CD14-positive monocyte (primary cell): ENCODE data around the gene FIGLA. TPM values are rescaled to one million over a fixed set of nuclear protein-coding genes. Genes with fewer than 3 reads are reported as not detected.

ENCODE experiments used
- DNase-seq, 3 donors: peaks; one replicate each; pipeline ENCODE4 v3.0.0-alpha.2; 2011 to 2022
- H2AFZ ChIP-seq: 2 replicates; pipeline ENCODE4 v1.6.0; 2012; ENCODE audit warnings: mild to moderate bottlenecking, low read depth, low read length, inconsistent platforms; ENCODE audit not compliant: insufficient read depth, poor library complexity, severe bottlenecking
- H3K27ac ChIP-seq, 2 donors: 1 replicate in 1 of 2; 2 replicates in 1 of 2; pipeline ENCODE4 v1.5.1; 2012 to 2013; ENCODE audit warnings: low read length in 2 of 2, control low read depth in 1 of 2, inconsistent platforms in 1 of 2, low read depth in 1 of 2, mild to moderate bottlenecking in 1 of 2
- H3K27me3 ChIP-seq, 2 donors: one replicate each; pipeline versions ENCODE4 v1.6.0 to v1.6.1; 2011 to 2013; ENCODE audit warnings: low read length in 2 of 2; ENCODE audit not compliant: control insufficient read depth in 2 of 2, insufficient read depth in 2 of 2
- H3K36me3 ChIP-seq, 2 donors: replicated peaks in 1 of 2; 1 replicate in 1 of 2; 2 replicates in 1 of 2; pipeline versions ENCODE4 v1.5.1 to v1.6.1; 2012 to 2013; ENCODE audit warnings: low read length in 2 of 2, control low read depth in 1 of 2, inconsistent platforms in 1 of 2, mild to moderate bottlenecking in 1 of 2; ENCODE audit not compliant: insufficient read depth in 2 of 2, control insufficient read depth in 1 of 2
- H3K4me1 ChIP-seq, 2 donors: 1 replicate in 1 of 2; 2 replicates in 1 of 2; pipeline versions ENCODE4 v1.5.1 to v1.6.1; 2012 to 2013; ENCODE audit warnings: low read length in 2 of 2, control low read depth in 1 of 2, inconsistent platforms in 1 of 2, mild to moderate bottlenecking in 1 of 2, moderate library complexity in 1 of 2; ENCODE audit not compliant: insufficient read depth in 2 of 2, control insufficient read depth in 1 of 2
- H3K4me2 ChIP-seq: replicated peaks from 2 replicates; pipeline ENCODE3; 2012; ENCODE audit warnings: low read length, moderate library complexity, mild to moderate bottlenecking; ENCODE audit not compliant: poor library complexity, severe bottlenecking; ENCODE audit errors: extremely low read depth
- H3K4me3 ChIP-seq, 3 experiments: fragments of 200-600 bp in 1 of 3; sonication (generic) in 1 of 3; replicated peaks in 1 of 3; 1 replicate in 2 of 3; 2 replicates in 1 of 3; pipeline ENCODE4 v1.5.1; 2011 to 2013; ENCODE audit warnings: low read length in 3 of 3, mild to moderate bottlenecking in 3 of 3, control low read depth in 2 of 3, low read depth in 2 of 3, inconsistent platforms in 1 of 3, moderate library complexity in 1 of 3
- H3K79me2 ChIP-seq: 2 replicates; pipeline ENCODE4 v1.6.0; 2012; ENCODE audit warnings: mild to moderate bottlenecking, control low read depth, inconsistent platforms, low read length, moderate library complexity; ENCODE audit not compliant: insufficient read depth
- H3K9ac ChIP-seq: 2 replicates; pipeline ENCODE4 v1.6.0; 2017; ENCODE audit warnings: low read length, mild to moderate bottlenecking; ENCODE audit not compliant: insufficient read depth, poor library complexity, severe bottlenecking
- H3K9me3 ChIP-seq, 2 donors: replicated peaks in 1 of 2; 1 replicate in 1 of 2; 2 replicates in 1 of 2; pipeline versions ENCODE4 v1.5.1 to v1.6.1; 2012 to 2013; ENCODE audit warnings: low read length in 2 of 2, control low read depth in 1 of 2; ENCODE audit not compliant: control insufficient read depth in 1 of 2, insufficient read depth in 1 of 2
- H4K20me1 ChIP-seq: 2 replicates; pipeline ENCODE4 v1.6.0; 2012; ENCODE audit warnings: mild to moderate bottlenecking, low read length, control low read depth, moderate library complexity; ENCODE audit not compliant: insufficient read depth
- H3K27ac Mint-ChIP-seq, 7 donors: one replicate each; pipeline ENCODE4 v1.8.0; 2020; ENCODE audit warnings: mild to moderate bottlenecking in 7 of 7, mixed read lengths in 7 of 7, moderate library complexity in 6 of 7, inconsistent platforms in 2 of 7
- H3K27me3 Mint-ChIP-seq, 3 donors: one replicate each; pipeline ENCODE4 v1.8.0; 2021 to 2022; ENCODE audit warnings: low read depth in 3 of 3, mild to moderate bottlenecking in 3 of 3, mixed read lengths in 3 of 3, moderate library complexity in 3 of 3, inconsistent platforms in 1 of 3
- H3K36me3 Mint-ChIP-seq, 2 donors: one replicate each; pipeline ENCODE4 v1.8.0; 2020; ENCODE audit warnings: mixed read lengths in 2 of 2, inconsistent platforms in 1 of 2, mild to moderate bottlenecking in 1 of 2
- H3K4me1 Mint-ChIP-seq: one replicate; pipeline ENCODE4 v1.8.0; 2020; ENCODE audit warnings: mild to moderate bottlenecking, mixed read lengths
- H3K4me3 Mint-ChIP-seq, 2 donors: one replicate each; pipeline ENCODE4 v1.8.0; 2020; ENCODE audit warnings: mild to moderate bottlenecking in 2 of 2, mixed read lengths in 2 of 2, moderate library complexity in 1 of 2
- H3K9me3 Mint-ChIP-seq, 7 donors: one replicate each; pipeline ENCODE4 v1.8.0; 2020 to 2022; ENCODE audit warnings: mixed read lengths in 7 of 7, mild to moderate bottlenecking in 6 of 7, moderate library complexity in 6 of 7, inconsistent platforms in 2 of 7
- WGBS: methylation state at CpG from one replicate; pipeline ENCODE4 v1.1.5; 2013; ENCODE audit warnings: missing lambda C conversion rate; ENCODE audit not compliant: insufficient coverage; 5-methylcytosine and 5-hydroxymethylcytosine counted together
- intact Hi-C, 2 donors: fragments of 100-400 bp; cut with micrococcal nuclease; formaldehyde crosslinking; loops; one replicate each; pipeline versions ENCODE4 v1.15.0 to v1.15.1; 2023
- polyA plus RNA-seq, 3 donors: library from polyadenylated mRNA; depleted of rRNA in 1 of 3; unstranded in 2 of 3; stranded (reverse) in 1 of 3; fragments of 300-500 nt in 2 of 3; fragments of >200 nt in 1 of 3; fragmentation: Illumina TruSeq in 2 of 3; gene quantifications; 1 replicate in 2 of 3; 2 replicates in 1 of 3; pipeline ENCODE4 v1.2.3, GENCODE V29; 2012 to 2021
- TF ChIP-seq, protein P1 (sequence below): fragments of 200-600 bp; IDR thresholded peaks from one replicate; pipeline ENCODE4 v1.8.0; 2022; ENCODE audit warnings: antibody characterized with exemption, mild to moderate bottlenecking

Gene FIGLA
- polyA plus RNA-seq, 3 donors, result 0.13 TPM; not detected in 2

DNA sequence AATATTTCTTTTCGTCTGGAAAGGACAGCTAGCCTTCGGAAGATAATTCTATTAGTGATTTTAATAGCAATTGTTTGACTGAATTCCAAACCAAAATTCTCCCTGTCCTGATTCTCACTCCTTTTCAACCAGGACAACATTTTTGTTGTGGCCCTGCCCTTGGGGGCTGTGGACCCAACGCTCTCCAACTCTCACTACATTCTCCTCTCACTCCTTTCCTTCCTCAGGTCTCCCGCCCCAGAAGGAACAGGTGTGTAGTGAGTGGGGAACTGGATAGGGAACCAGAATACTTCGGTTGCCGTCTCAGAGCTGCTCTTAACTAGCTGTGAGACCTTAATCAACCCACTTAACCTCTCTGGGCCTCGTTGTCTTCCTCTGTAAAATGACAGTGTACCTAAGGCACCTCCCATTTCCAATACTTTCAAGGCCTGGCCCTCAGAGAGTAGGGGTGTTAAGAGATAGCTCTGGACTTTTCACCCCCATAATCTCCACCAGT is 21.8 kb downstream of the FIGLA start:
- no peak overlapping the region for H3K27ac Mint-ChIP-seq

DNA sequence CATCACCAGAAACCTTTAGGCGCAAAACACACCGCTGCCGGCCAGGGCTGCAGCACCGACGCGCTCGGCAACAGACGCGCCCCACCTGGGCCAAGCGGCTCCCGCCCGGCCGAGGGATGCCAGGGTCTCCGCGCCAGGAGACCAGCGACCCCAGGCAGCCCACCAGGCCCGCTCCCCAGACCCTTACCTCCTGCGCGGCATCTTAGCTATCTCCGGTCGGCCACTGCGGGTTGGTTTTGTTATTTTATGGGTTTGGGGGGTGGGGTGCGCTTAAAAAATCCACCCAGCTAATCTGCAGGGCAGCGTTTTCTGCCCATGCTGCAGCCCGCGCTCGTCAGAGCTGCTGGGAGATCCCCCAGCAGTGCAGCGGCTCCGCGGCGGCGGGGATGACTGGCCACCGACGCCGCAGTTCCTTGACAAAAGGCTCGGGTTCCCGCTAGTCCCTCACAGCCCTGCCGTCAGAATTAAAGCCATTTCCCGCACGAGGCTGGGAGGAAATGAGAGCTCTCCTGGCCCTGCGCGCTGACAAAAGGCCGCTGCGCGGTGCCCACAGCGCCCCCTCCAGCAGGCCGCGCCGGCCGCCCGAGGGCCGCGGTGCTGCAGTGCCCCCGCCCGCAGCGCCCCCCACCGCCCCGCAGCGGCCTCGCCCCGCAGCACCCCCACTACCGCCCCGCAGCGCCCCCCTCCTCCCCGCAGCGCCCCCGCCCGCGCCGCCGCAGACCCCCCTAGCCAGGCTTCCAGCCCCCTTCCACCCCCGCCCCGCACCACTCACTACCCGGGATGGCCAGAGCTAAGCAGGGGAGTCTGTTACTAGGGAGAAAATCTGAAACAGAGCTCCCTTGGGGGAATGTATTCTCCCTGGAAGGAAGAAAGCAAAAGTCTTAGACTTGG is 22.5 kb downstream of the FIGLA start, which contains the start of gene ADD2:
ADD2 (minus strand) TSS at position 502 of the 891 bp plus-strand sequence. CDS start 61,792 bp downstream, outside the sequence.
- Histone ChIP-seq H3K9ac (peak within 1 kb of the TSS; percentile 18), H3K4me2 (peak within 1 kb of the TSS; percentile 81), H3K9me3 (peaks cover 0 to 4% of the 10 kb centered on the region in 2 donors), H3K36me3 (no peaks in the 10 kb centered on the region), H3K4me3 (peak within 1 kb of the TSS; percentile 17 to 73 (median 36)), H2AFZ (peak within 1 kb of the TSS; percentile 68), H3K4me1 (peaks cover 16 to 17% of the 10 kb centered on the region in 2 donors), H3K79me2 (no peaks in the 10 kb centered on the region), H4K20me1 (no peaks in the 10 kb centered on the region), H3K27me3 (peaks cover 54 to 62% of the 10 kb centered on the region in 2 donors), H3K27ac (no peak within 1 kb of the TSS)
- DNase-seq, result peak; percentile 34 to 63 (median 48)
- Mint-ChIP-seq H3K27ac (peak within 1 kb of the TSS in 1 of 7 donors; percentile 61), H3K9me3 (peaks cover 0 to 24% (median 6%) of the 10 kb centered on the region in 7 donors), H3K27me3 (peaks cover 47 to 74% (median 67%) of the 10 kb centered on the region in 3 donors), H3K36me3 (peaks cover 3 to 7% of the 10 kb centered on the region in 2 donors), H3K4me1 (peaks cover 16% of the 10 kb centered on the region), H3K4me3 (peak within 1 kb of the TSS; percentile 75 to 94)
- intact Hi-C loops, result no loop called here
- TF ChIP-seq, protein P1, sequence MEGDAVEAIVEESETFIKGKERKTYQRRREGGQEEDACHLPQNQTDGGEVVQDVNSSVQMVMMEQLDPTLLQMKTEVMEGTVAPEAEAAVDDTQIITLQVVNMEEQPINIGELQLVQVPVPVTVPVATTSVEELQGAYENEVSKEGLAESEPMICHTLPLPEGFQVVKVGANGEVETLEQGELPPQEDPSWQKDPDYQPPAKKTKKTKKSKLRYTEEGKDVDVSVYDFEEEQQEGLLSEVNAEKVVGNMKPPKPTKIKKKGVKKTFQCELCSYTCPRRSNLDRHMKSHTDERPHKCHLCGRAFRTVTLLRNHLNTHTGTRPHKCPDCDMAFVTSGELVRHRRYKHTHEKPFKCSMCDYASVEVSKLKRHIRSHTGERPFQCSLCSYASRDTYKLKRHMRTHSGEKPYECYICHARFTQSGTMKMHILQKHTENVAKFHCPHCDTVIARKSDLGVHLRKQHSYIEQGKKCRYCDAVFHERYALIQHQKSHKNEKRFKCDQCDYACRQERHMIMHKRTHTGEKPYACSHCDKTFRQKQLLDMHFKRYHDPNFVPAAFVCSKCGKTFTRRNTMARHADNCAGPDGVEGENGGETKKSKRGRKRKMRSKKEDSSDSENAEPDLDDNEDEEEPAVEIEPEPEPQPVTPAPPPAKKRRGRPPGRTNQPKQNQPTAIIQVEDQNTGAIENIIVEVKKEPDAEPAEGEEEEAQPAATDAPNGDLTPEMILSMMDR, result peak; percentile 27
- 1% methylated on average over 39 of the region's 74 CpGs for WGBS

More for the DNA sequence above, 21.8 kb downstream of the FIGLA start:
- H3K4me3 ChIP-seq, result no peak overlapping the region
- WGBS, result no CpG with 5 or more reads among the region's 7 CpGs
- H3K36me3 ChIP-seq, result no peaks in the 10 kb centered on the region
- peaks cover 0 to 4% of the 10 kb centered on the region in 2 donors for H3K9me3 ChIP-seq
- H3K4me3 Mint-ChIP-seq, result peak overlapping the region in 1 of 2 donors; percentile 78
- H3K27me3 ChIP-seq, result peaks cover 56 to 59% of the 10 kb centered on the region in 2 donors
- intact Hi-C loops, result no loop called here
- H2AFZ ChIP-seq, result no peak overlapping the region
- TF ChIP-seq, protein P1, result no peak
- no peaks in the 10 kb centered on the region for H3K79me2 ChIP-seq
- H3K36me3 Mint-ChIP-seq, result peaks cover 3 to 7% of the 10 kb centered on the region in 2 donors
- H4K20me1 ChIP-seq, result no peaks in the 10 kb centered on the region
- H3K4me2 ChIP-seq, result no peak overlapping the region
- no peak overlapping the region for H3K27ac ChIP-seq
- no peak for DNase-seq
- no peak overlapping the region for H3K9ac ChIP-seq
- peaks cover 1 to 26% (median 7%) of the 10 kb centered on the region in 7 donors for H3K9me3 Mint-ChIP-seq
- peaks cover 49 to 75% (median 66%) of the 10 kb centered on the region in 3 donors for H3K27me3 Mint-ChIP-seq
- peaks cover 16% of the 10 kb centered on the region for H3K4me1 Mint-ChIP-seq
- H3K4me1 ChIP-seq, result peaks cover 16 to 17% of the 10 kb centered on the region in 2 donors
